ENCODE results near the gene LYPD6B.

DNA sequence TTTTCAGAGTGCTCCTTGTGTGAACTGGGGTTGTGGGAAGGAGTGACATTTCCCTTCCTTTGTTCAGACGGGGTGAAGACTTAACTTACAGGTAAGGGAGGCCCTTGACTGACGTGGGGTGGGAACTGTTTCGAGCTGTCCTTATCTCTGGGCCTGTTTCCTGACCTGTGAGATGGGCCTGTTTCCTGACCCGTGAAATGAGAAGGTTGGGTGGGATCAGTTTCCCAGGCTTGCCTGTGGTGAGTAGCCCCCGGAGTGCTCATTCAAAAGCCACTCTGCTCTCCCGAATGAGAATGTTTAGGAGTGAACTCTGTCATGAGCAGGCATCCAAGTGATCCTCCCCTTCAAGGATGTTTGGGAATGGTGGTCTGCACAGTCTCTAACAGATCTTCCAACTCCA, 4.1 kb upstream of the LYPD6B start:
- no peak for TF ChIP-seq CTCF (IDR thresholded peaks at IDR 0.05)
- no peak for TF ChIP-seq EZH2 (IDR thresholded peaks at IDR 0.05; ENCODE audit: borderline replicate concordance, insufficient read depth, low read depth, low read length, poor library complexity, severe bottlenecking)

Data from B cell (primary cell).